GM15510 (cell line): ENCODE data around the gene DDR2.

Experiments
- POLR2A ChIP-seq: IDR thresholded peaks from 3 replicates; pipeline ENCODE4 v1.6.1; 2011; ENCODE audit warnings: borderline replicate concordance; ENCODE audit not compliant: insufficient read length; ENCODE audit errors: extremely low read depth

Gene DDR2

DNA sequence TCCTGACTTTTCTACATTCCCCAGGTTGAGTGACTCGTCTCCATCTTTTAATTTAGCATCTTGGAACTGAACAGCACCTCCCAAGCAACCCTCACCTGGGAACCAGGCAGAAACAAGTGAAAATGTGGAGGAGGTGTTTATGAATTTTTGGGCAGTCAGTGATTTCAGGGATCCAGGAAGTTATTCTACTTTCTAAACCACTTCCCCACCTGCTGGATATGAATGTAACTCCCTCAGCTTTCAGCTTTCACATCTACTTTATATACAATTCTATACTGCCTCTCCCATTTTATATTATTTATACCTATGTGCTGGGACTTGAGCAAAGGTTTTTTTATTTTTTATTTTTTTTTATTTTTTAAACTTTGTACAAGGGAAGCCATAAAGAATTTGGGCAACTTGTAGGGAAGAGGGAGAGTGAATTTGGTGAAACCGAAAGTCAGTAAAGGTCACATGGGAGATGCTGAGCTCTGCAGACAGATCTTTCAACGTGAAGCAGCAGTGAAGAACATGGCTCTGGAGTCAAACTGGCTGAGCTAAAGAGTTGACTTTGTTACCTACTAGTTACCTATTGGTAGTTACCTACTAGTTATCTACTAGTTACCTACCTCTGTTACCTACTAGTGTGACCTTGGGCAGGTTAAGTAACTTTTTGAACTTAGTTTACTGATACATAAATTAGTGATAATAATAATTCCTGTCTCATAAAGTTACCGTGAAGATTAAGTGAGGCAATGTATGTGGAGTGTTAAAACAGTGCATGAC, 45.5 kb downstream of the DDR2 start:
- no peak for TF ChIP-seq POLR2A

DNA sequence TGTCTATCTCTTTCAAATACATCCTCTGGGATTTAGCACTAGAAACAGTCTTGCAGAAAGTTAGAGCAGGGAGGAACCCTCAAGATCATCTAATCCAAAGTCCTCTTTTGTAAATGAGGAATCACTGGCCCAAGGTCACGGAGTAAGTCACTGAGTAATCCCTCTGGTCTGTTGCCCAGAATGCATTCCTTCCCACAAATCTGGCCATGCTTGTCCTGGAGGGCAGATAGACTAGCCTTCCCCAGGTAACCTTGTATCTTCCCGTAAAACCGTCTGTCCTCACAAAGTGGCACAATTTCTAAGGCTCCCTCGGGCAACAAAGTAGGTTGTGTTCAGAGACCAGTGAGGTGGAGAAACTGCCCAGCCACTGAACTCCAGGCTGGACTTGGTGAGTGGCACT, 46.2 kb downstream of the DDR2 start:
- TF ChIP-seq POLR2A = no peak

DNA sequence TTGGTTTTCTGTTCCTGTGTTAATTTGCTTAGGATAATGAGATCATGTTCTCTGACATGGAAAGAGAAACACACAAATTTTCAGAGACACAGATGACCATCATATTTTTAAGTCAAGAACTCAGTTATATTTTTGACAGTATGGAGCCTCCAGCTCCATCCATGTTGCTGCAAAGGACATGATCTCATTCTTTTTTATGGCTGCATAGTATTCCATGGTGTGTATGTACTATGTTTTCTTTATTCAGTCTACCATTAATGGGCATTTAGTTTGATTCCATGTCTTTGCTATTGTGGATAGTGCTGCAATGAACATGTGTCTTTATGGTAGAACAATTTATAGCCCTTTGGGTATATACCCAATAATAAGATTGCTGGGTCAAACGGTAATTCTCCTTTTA, 47.0 kb downstream of the DDR2 start:
- TF ChIP-seq POLR2A = no peak

DNA sequence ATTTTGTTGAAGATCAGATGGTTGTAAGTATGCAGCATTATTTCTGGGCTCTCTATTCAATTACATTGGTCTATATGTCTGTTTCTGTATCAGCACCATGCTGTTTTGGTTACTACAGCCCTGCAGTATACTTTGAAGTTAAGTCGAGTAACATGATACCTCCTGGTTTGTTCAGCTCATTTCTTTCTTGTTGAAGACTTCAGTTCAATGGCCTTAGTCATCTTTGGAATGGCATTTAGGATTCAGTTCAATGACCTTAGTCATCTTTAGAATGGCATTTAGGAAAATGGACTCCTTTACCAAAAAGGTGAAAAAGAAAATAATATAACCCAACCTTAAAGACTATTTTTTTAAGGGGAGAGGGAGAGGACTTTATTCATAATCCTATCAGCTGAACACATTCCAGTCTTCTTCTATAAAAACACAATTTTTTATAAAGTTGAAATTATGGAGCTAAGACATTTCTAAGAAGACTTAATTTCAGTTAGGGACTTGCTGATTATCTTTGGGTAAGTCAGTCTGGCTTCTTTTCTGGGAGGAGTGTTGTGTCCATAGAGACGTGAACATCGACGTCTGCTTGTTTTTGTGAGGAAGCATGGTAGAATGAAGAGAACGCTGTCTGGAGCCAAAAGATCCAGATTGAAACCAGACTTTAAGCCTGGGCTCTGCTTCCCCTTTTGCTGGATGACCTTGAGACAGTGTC, 48.3 kb downstream of the DDR2 start:
- TF ChIP-seq POLR2A = no peak

DNA sequence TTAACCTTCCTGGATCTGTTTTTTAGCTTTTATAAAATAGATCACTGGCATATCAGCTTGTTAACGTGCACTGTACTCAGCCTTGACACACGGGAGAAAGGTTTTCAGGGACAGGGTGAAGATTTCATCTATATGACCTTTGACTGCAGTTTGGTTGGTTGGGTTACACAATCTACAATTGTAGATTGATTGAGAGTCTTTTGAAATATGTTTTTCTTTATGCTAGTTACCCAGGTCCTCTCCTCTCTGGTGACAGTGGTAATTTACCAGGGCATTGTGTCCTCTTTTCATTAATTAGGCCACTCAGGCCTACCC, 48.8 kb downstream of the DDR2 start:
- TF ChIP-seq POLR2A = no peak

DNA sequence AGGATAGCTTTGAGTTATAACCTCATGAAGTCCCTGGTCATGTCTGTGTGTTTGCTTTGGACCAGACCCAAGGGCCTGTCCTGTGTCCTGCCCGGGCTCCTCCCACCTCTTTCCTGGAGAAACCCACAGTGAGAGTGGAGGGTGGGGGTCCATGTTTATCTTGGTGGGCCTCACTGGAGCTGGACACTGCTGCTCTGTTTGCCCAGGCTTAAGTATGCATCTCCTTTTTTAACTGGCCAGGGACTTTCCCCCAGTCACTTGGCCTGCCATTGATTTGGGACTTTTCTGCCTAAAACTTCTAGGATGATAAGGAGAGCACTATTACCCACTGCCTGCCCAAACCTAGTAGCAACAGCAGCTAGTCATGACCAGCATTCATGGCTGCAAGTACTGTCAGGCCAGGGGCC, 49.8 kb downstream of the DDR2 start:
- TF ChIP-seq POLR2A = no peak

DNA sequence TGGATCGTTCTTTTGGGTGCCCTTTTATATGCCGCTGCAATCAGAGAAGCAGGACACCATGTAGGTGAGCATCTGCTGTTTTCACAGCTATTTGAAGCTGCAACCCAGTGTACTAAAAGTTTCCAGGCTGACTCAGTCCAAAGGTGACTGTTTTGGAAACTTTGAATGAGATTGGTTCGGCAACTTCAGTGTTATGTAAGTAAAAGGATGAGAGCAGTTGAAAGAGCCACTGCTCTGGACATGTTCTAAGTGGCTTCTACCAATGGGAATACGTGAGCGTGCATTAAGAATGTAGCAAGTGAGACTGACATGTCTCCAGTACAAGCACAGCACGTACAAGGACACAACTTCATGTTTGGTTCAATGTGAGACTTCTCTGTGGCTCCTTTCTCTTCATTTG, 55.6 kb downstream of the DDR2 start:
- no peak for TF ChIP-seq POLR2A

DNA sequence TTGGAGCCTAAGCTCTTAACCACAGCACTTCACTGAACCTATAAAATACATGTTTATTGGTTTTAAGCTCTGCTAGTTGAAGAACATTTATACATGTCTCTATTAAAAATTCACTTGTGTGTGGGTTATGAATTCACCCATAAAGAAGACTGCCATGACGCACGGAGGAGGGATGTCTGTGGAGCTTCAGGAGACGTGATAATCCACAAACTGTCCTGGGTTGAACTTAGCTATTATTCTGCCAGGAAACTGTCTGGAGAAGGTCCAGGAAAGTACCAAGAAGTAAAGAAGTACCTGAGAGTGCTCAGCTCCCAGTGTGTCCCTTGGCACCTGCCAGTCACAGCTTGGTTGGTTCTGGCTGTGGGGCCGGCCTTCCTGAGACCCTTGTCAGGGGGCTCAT, 56.3 kb downstream of the DDR2 start:
- no peak for TF ChIP-seq POLR2A

DNA sequence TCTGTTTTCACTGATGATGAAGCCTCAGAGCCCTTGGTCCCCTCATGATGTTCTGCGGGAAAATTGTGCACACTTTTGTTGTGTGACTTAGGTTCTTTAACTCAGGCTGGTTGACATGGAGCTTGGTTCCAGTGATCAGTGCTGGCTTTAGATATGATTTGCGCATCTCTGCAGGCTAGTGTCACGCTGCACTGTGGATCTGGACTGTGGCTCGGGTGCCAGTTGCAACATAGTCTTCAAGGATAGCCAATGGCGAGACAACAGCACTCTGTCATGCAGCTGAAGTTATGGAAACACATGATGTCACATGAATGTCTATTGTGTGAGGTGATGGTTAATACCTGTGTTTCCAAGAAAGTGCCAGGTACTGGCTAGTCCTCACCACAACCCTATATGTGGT, 56.7 kb downstream of the DDR2 start:
- TF ChIP-seq POLR2A = no peak

DNA sequence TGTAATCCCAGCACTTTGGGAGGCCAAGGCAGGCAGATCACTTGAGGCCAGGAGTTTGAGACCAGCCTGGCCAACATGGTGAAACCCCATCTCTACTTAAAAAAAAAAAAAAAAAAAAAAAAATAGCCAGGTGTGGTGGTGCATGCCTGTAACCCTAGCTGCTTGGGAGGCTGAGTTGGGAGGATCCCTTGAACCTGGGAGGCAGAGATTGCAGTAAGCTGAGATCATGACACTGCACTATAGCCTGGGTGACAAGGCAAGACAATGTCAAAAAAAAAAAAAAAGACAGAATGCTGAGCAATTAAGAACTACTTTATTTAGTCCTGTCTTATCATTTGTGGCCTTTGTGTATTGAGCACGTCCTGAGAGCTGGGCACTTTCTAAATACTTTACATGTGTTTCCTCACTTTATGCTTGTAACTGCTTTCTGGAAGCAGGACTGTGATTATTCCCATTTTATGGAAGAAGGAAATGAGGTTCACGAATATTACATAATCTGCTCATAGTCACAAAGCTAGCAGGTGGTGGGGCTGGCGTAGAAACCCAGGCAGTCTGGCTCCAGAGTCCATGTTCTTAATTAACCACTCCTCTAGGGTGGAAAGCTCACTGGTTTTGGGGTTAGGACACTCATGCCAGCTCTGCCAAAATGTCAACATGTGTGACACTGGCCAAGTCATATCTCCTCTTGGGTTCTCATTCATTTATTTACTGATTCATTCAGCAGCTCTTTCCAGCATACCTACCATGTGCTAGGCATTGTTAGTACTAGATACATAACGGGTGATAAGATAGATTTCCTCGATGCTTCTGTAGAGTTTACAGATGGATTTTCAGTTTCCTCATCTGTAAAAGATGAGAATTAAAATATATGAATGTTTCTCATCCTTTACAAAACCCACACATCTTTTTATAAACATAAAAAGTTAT, 57.7 kb downstream of the DDR2 start:
- no peak for TF ChIP-seq POLR2A

DNA sequence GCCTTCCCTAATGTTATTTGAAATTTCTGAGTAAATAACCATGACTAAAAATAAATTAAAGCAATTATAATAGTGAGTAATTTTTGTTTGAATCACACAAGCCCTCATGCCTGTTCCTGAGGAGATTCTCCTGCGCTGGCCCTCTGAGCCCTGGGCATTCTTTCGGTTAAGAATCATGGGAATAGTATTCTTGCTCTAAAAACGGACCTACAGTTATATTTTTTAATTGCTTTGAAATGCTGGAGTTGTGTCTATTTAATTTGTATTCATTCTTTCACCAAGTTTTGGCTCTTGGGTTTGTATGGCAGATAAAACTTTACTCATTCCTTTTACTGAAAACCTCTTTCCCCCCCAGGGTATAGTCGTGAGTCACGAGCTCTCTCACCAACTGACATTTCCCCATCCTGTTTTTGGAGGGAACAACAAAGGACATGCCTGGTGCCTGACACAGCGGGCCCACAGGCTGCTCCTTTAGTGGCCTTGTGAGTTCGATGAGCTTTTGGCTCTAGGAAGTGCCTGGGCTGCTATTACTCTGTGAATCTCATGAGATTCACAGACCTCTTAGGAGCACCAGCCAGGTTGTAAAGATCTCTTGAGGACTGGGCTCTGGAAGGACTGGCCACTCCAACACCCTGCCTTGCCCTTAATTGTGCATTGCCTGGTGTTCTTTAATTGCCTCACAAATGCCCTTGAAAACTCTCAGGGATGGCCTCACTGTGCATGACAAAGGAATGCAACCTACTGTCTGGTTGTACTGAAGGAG, 58.6 kb downstream of the DDR2 start:
- TF ChIP-seq POLR2A = no peak

DNA sequence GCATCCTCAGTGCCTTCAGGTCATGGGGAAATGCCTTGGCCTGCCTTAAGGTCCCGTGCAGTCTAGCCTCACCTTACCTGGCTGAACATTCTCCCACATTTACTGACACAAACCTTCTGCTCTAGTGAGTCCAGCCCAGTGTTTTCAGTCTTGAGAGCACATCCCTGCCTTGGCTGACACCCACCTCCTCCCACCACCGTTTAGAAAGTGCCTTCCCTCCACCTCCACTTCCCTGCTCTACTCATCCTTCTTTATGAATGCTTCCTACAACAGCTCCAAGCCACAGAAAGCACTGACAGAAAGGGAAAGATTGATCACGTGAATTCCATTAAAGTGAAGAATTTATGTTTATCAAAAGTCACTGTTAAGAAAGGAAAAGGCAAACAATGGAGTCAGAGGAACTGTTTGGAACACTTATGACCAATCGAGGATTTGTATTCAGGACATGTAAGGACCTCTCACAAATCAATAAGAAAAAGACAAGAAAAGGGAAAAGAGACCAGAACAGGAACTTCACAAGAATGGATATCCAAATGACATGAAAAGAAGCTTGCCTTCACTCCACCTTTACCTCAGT, 59.8 kb downstream of the DDR2 start:
- TF ChIP-seq POLR2A = no peak

DNA sequence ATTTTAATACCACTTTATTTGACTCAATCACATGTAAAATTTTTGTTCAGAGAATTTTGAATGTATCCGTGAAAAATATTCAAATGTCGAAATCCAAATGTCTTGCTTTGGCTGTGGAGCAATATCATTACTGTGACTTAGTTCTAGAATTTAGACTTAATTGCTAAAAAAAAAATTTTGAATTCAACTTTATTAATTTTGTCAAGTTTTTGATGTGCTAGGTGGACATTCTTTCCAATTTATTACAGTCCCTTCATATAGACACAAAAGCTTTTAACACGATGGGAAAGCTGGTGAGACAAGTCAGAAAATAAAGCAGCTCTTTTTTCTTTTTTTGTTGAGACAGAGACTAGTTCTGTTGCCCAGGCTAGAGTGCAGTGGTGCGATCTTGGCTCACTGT, 62.6 kb downstream of the DDR2 start:
- no peak for TF ChIP-seq POLR2A

DNA sequence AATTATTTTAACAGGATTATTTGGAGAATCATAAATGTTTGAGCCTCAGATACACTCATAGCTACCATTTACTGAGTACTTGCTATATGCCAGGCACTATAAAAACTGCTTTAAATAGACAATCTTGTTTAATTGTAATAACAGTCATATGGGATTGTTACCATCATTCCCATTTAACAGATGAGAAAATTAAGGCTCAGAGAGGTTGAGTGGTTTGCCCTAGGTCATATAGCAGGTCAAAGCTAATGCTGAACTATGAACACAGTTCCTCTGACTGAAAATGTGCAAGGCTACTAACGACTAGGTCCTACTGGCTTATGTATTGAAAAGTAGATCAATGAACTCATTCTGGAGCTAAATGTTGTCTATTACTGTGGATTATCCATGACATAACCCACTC, 63.4 kb downstream of the DDR2 start:
- no peak for TF ChIP-seq POLR2A
